NCI-H128 (cell line): ENCODE results near the gene DUSP10.

ENCODE experiments used
- DNase-seq: peaks from one replicate; lab custom pipeline; 2025; ENCODE audit not compliant: unreplicated experiment; lab: John Stamatoyannopoulos, UW

Gene DUSP10

DNA sequence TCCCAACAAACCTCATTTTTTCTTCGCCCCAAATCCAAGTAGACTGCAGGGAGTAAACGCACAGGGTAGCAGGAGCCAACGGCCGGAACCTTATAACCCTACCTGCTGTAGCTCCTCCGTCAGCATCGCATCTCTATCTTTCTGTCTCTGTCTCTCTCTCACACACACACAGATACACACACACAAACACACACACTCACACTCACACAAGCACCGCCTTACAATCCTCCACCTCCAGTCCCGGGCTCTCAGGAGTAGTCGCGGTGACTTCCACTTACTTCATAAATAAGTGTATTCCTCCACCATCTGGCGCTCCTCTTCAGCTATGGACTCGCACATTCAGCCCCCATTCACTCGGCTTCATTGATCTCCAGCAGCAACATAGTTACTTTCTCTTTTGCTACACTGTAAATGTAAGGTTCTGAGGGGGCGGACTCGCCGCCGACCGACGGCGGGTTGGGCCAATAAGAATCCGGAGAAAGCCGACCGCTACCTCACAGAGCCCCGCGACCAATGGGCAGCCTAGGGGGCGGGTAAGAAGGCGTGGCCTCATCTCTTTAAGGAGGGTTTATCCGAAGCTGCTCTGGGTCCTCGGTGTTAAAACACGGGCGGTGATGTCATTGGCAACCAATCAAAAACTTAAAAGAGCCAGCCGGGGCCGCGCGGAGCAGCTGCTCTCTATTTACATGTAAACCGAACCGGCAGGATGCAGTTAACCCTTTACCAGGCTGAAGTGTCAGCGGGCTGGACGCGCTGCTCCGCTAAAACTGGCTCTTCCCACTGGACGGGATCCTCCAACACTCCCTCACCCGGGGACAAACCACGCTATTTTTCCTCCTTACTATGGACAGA, at the start of gene DUSP10:
Gene DUSP10, minus strand, starts transcription at position 387 of the 852 bp plus-strand sequence. CDS start 2,345 bp downstream, outside the sequence.
- DNase-seq: peak; percentile 98

DNA sequence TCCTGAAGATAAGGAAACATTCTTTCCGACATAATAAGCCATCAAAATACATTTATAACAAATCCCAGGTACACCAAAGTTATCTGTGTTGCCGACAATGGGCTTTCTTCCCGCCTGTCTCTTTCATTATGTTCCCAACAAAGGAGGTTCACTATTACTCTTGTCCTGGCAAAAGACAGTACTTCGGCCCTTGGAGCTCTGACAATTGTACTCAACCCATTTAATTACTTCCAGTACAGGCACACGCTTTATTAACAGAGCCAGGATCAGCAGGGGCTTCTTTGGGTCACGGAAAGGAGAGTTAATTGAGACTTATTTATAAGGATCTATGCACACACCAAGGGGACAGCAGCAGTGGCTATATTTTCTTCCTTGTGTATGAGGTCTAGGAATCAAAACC, 46.6 kb upstream of the DUSP10 start:
- no peak for DNase-seq

DNA sequence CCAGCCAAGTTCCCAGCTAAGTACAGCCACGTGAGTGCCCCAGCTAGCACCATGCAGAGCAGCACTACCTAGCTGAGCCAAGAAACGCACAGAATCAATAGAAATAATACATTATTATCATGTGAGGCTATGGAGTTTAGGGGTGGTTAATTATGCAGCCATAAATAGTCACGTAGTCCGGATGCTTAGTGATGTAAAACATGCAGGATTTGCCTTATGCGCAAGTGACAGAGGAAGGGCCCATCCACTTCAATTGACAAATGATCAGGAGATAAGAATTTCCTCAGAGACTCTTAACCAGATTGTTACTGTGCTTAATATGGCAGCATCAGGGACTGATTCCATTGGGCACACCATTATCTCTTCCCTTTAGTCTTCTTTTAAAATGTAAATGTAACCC, 44.8 kb upstream of the DUSP10 start:
- DNase-seq: no peak

GRCh38 chr1:221783936-221784335, 42.0 kb upstream of the DUSP10 start:
- no peak for DNase-seq

GRCh38 chr1:221783437-221783836, 41.5 kb upstream of the DUSP10 start:
- no peak for DNase-seq

GRCh38 chr1:221782970-221783369, 41.1 kb upstream of the DUSP10 start:
- DNase-seq: no peak

GRCh38 chr1:221782477-221782876, 40.6 kb upstream of the DUSP10 start:
- no peak for DNase-seq

DNA sequence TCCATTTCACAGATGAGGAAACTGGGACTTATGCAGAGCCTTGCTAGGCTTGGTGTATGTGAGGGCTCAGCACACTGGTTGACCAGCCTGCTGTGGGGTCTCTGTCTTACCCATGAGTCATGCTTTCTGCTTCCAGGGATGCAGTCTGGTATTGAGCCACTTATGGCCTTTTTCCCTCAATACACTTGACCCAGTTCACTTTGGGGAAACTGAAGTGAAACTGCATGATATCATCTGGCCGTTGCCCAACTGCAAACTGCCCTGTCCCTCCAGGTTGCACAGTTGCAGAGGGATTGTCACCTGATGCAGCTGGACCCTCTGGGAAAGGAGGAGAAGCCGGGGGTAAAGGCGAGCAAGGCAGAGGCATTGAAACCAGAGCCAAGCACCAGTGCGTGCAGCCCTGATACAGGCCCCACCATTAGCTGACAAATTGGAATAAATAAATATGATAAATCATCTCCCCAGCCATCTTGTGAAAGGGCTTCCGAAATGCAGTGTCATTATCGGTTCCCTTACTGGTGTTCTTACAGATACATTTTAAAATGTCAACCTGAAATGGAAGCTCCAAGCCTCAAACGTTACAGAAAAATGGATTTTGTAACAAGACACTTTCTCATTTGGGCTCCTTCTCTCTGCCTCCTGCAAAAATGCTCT, 39.3 kb upstream of the DUSP10 start:
- DNase-seq: no peak

DNA sequence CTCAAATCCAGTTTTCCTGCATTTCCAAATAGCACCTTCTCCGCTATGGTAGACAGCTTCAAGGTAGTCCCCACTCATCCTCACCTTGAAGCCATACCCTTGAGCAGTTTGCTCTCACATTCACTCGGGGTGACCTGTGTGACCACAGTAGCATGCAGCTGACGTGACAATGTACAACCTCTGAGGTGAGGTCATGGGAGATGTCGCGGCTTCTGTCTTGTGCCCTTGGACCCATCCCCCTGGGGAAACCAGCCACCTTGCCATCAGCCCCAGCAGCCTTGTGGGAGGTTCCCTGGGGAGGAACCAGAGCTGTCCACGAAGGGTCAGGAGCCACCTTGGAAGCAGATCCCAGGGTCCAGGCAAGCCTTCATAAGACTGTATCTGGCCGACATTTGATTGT, 38.3 kb upstream of the DUSP10 start:
- no peak for DNase-seq

DNA sequence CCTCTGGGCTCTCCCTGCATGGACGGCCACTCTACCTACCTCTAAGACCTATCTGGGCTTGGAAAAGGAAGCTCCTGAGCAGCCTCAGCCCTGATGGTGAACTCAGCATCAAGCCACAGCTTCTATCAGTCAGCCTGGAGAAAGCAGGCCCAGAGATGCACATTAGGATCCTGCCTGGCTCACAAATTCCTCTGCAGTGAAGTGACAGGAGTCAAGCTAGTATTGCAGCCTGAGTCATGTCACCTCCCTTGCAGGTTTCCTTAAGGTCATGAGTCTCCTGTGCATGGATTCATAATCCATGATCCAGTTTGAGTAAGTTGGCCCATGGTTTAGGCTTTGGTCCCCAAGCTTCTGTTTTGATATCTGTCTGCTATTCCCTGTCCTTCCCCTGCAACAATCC, 37.9 kb upstream of the DUSP10 start:
- no peak for DNase-seq

GRCh38 chr1:221778535-221779142, 36.8 kb upstream of the DUSP10 start:
- DNase-seq: no peak

DNA sequence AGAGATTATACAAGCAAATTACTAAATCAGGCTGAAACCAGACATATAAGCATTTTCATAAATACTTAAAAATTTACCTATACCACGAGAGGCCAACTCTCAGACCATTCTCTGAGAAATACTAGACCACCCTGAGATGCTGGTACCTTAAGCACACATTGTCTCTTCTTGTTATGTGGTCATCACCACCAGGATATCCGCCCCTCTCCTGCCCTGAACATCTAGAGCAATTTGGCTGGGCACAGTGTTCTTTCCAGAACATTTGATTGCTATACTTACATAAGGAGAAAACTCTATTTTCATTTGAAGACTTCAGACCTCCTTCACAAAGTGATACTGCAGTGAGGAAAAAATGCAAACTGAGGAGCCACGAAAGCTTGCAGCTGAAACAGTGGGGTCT, 36.2 kb upstream of the DUSP10 start:
- no peak for DNase-seq

DNA sequence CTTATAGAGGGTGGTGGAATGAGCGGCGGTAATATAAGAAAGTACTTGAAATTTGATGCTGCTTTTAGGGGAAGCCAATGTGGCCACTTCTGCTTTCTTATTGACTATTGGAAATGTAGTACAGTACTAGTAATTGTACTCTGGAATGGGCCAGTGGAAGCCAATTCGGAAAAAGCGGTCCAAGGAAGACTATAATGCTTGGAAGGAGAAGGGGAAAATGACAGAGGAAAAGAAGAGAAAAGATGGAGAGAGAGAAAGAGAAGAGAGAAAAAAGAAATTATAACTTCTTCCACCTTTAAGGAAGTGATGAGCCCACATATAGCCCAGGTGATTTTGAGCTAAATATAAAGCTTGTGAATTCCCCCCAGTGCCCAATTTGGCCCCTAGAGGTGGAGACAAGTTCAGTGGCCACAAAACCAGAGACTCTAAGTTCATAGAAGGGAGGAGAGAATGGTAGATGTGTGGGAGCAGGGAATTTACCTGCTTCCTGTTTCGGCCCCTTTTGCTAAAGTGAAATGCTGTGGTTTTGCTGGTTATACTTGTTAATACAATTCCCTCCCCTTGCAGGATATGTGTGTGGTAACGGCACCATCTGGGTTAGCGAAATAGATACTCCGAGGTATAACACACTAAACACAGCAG, 35.7 kb upstream of the DUSP10 start:
- DNase-seq: no peak

DNA sequence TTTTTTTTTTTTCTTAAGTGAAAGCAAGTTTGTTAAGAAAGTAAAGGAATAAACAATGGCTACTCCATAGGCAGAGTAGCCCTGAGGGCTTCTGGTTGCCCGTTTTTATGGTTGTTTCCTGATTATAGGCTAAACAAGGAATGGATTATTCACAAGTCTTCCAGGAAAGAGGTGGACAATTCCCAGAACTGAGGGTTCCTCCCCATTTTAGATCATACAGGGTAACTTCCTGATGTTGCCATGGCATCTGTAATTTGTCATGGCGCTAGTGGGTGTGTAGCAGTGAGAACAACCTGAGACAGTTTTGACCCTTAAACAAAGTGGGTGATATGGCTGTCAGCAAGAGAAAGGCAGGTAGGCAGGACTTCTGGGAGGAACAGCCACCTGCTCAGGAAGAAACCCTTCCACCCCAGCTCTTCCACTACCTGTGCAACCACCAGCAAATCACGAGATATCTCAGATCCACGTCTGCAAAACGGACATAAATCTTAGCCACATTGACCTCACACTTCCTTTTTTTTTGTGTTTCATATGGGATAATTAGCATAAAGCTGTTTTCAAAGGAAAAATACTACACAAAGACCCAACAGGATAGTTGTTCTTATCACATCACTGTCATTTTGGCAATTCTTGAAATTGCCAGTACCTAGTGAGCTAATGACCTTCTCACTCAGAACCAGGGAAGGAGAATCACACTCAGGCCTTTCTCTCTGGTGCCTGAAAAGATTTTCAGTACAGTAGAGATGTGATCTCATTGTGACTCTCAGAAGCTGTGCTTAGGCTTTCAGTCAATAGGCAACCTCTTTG, 34.8 kb upstream of the DUSP10 start:
- no peak for DNase-seq

DNA sequence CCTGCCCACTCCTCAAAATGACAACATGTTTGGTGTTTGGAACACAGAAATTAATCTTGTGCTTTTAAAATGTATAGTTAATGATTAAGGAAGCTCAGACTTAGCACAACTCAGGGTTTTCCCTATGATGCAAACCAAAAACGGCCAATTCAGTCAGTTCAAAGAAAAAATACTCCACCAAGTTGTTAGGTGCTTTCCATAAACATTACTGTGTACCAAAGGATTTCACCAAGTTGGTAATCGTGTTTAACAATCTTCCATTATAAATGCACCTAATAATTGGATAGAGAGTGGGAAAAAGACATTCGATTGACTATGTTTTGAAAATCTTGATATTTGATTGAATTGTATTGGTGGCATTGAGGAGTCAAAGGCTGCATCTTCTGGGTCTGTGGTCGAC, 33.3 kb upstream of the DUSP10 start:
- no peak for DNase-seq

DNA sequence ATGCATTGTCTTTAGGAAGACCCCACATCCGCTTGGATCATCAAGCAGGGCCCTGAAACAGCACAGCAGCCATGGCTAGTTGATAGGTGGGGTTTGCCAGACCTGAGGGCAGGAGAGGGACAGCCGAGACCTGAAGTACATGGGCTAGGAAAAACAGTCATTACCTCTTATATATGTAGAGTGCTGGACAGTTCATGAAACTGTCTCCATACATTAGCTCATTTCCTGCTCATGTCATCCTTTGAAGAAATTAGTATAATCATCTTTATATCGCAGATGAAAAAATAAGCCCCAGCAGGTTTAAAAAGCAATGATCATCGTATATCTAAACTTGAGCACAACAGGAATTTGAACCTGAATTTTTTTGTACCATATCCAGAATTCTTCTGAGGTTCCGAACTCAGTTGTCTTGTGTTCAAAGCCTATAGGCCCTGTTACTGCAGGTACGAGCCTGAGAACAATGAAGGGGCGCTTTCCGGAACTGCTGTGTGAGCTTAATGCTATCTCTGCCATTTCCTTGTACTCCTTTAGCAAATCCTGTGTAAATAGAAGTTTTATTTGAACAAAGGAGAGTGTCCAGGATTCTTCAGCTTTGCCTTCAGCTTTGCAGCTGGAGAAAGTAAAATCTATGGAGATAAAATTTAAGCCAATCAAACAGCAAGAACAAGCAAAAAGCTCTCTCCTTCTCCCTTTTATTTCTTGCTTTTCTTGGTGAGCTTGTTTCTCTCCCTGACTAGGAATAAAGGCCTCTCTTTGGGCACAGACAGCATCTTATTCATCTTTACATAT, 32.4 kb upstream of the DUSP10 start:
- DNase-seq: no peak

DNA sequence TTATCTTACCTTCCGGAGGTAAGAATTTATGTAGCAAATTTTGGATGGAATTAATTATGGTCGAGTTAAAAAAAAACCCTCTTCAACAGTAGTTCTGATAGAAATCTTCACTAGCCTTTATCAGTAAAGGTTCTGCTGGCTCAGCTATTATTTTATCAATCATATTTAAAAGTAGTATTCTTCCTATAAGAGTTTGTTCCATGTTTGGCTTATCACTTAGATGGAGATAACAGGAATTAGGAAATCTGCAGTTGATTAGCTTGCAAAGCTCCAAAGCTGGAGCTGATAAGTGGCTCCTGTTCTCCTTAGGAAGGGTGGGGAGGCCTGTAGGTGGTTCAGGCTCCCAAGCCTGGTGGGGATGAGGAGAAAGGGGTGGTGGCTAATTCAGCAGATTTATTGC, 31.5 kb upstream of the DUSP10 start:
- no peak for DNase-seq

DNA sequence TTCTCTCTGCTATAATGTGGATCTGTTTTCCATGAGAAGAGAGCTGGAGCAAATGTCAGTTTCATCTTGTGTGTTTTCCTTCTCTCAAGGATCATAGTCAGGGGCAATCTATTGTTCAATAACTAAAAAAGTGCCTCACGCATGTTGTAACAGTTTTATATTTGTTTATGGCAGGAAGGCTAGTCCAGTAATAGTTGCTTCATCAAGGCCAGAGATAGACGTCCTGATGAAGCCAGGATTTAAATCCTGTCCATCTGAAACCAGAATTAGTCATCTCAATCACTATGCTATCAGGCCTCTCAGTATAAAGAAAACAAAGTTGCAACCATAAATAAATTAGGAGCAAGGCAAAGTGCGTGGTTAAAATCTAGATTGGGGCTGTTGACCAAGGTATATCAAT, 30.2 kb upstream of the DUSP10 start:
- no peak for DNase-seq

- DNase-seq: no peak
Observed at GRCh38 chr1:221768444-221769066, 26.7 kb upstream of the DUSP10 start.

DNA sequence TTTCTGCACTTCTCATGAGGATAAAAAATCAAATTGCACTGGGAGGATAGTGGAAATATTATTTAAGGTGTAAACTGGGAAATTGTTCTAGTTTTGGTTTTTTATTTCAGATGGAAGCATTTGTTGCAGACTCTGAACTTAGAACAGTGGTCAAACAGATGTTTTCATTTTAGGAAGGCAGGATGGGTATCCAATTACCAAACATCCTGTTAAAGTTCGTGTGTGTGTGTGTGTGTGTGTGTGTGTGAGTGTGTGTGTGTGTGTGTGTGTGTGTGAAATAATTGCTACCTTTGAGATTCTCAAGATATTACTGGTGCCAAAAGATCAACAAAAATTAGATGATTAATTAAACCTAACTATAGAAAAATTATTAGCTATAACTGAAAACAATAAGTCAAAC, 24.3 kb upstream of the DUSP10 start:
- DNase-seq: no peak
